ENCODE results near the gene KIR3DL1.
"Not testable (repeated sequence)": the region's sequence is repeated elsewhere in the genome, so short reads cannot be mapped to it uniquely, and the experiment has no call there.

DNA sequence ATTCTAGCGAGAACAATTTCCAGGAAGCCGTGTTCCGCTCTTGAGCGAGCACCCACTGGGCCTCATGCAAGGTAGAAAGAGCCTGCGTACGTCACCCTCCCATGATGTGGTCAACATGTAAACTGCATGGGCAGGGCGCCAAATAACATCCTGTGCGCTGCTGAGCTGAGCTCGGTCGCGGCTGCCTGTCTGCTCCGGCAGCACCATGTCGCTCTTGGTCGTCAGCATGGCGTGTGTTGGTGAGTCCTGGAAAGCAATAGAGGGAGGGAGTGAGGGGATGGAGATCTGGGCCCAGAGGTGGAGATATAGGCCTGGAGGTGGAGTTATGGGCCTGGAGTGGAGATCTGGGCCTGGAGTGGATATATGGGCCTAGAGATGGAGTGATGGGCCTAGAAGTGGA, 46.6 kb upstream of the KIR3DL1 start, which contains the start of gene KIR2DL1:
- TF ChIP-seq POLR2AphosphoS5 (IDR thresholded peaks at IDR 0.05; ENCODE audit: low read depth, low read length); TAF1 (IDR thresholded peaks at IDR 0.05; ENCODE audit: low read depth, low read length); POU2F2 (IDR thresholded peaks at IDR 0.05; ENCODE audit: low read depth, low read length); POLR2A (IDR thresholded peaks at IDR 0.05; ENCODE audit: low read depth, low read length); PAX5 (IDR thresholded peaks at IDR 0.05; ENCODE audit: insufficient read depth, low read length, severe bottlenecking); SPI1 (IDR thresholded peaks at IDR 0.05; ENCODE audit: low read depth, low read length): not testable (repeated sequence)

Data from GM12891 (cell line).